Measurements from ENCODE around the gene STRIP1.

STRIP1 gene

DNA sequence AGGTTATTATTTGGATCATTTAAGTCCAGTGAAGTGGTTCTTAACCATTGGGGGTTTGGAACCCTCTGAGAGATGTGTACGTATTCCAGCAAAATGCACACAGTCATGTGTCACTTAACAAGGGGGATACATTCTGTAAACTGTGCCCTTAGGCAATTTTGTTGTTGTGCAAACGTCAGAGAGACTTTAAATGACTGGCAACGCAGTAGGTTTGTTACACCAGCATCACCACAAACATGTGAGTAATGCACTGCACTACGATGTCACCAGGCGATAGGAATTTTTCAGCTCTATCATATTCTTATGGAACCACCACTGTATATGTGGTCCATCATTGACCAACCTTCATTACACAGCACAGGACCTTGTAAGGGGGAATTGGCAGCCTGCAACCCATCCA is 37.9 kb upstream of the STRIP1 start:
- Histone ChIP-seq H3K9me3 (ENCODE audit: control insufficient read depth, insufficient read depth, low read depth, low read length) (no peaks in the 10 kb centered on the region), H3K4me3 (ENCODE audit: low read depth, low read length) (no peak overlapping the region), H3K9ac (ENCODE audit: low read length) (no peak overlapping the region), H3K27ac (ENCODE audit: low read depth, low read length) (no peak overlapping the region), H3K36me3 (ENCODE audit: control insufficient read depth, insufficient read depth, low read length) (peaks cover 13% of the 10 kb centered on the region), H3K27me3 (ENCODE audit: control insufficient read depth, insufficient read depth, low read length) (no peaks in the 10 kb centered on the region), H3K4me1 (ENCODE audit: control insufficient read depth, insufficient read depth, low read length) (peaks cover 4% of the 10 kb centered on the region; the same call in 1 of the 2 replicates)

- Histone ChIP-seq H3K36me3 (ENCODE audit: control insufficient read depth, insufficient read depth, low read length) (peaks cover 11% of the 10 kb centered on the region), H3K4me1 (ENCODE audit: control insufficient read depth, insufficient read depth, low read length) (peaks cover 8% of the 10 kb centered on the region), H3K27ac (ENCODE audit: low read depth, low read length) (no peak overlapping the region), H3K9ac (ENCODE audit: low read length) (no peak overlapping the region), H3K27me3 (ENCODE audit: control insufficient read depth, insufficient read depth, low read length) (no peaks in the 10 kb centered on the region), H3K4me3 (ENCODE audit: low read depth, low read length) (no peak overlapping the region), H3K9me3 (ENCODE audit: control insufficient read depth, insufficient read depth, low read depth, low read length) (no peaks in the 10 kb centered on the region)
These were observed 37.1 kb upstream of the STRIP1 start for GRCh38 chr1:109997204-109997866.

- Histone ChIP-seq H3K4me1 (ENCODE audit: control insufficient read depth, insufficient read depth, low read length) (peaks cover 13% of the 10 kb centered on the region), H3K36me3 (ENCODE audit: control insufficient read depth, insufficient read depth, low read length) (peaks cover 11% of the 10 kb centered on the region), H3K9me3 (ENCODE audit: control insufficient read depth, insufficient read depth, low read depth, low read length) (no peaks in the 10 kb centered on the region), H3K4me3 (ENCODE audit: low read depth, low read length) (no peak overlapping the region), H3K27me3 (ENCODE audit: control insufficient read depth, insufficient read depth, low read length) (no peaks in the 10 kb centered on the region), H3K27ac (ENCODE audit: low read depth, low read length) (no peak overlapping the region), H3K9ac (ENCODE audit: low read length) (no peak overlapping the region)
These were observed 36.6 kb upstream of the STRIP1 start for GRCh38 chr1:109997867-109998229.

DNA sequence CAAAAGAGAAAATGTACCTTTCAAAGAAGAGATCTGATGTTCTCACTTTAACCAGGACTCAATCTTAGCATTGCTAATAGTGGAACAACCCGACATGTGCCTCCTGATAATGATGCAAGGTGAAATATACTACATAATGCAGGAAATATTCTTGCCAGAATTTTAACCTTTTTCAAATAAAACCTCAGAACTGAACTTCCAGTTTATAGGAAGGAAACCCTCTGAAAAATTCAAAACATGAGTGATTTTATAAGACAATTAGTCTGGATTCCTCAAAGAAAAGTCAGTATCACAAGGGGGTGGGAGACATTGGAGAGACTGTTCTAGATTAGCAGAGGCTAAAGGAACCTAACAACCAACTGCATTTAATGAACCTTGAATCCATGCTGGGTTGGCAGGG is 31.7 kb upstream of the STRIP1 start:
- no peaks in the 10 kb centered on the region for H3K9me3 ChIP-seq (ENCODE audit: control insufficient read depth, insufficient read depth, low read depth, low read length)
- H3K36me3 ChIP-seq (ENCODE audit: control insufficient read depth, insufficient read depth, low read length) = no peaks in the 10 kb centered on the region
- H3K27me3 ChIP-seq (ENCODE audit: control insufficient read depth, insufficient read depth, low read length) = no peaks in the 10 kb centered on the region
- H3K9ac ChIP-seq (ENCODE audit: low read length) = no peak overlapping the region
- H3K4me3 ChIP-seq (ENCODE audit: low read depth, low read length) = no peak overlapping the region
- H3K27ac ChIP-seq (ENCODE audit: low read depth, low read length) = peak overlapping the region; percentile 23; the same call in 1 of the 2 replicates
- peaks cover 56% of the 10 kb centered on the region for H3K4me1 ChIP-seq (ENCODE audit: control insufficient read depth, insufficient read depth, low read length)

GRCh38 chr1:110003747-110004428 is 30.5 kb upstream of the STRIP1 start:
- H3K4me3 ChIP-seq (ENCODE audit: low read depth, low read length) = peak overlapping the region; percentile 38

GRCh38 chr1:110004583-110004982 is 29.8 kb upstream of the STRIP1 start:
- H3K27me3 ChIP-seq (ENCODE audit: control insufficient read depth, insufficient read depth, low read length) = no peaks in the 10 kb centered on the region
- H3K36me3 ChIP-seq (ENCODE audit: control insufficient read depth, insufficient read depth, low read length) = peaks cover 7% of the 10 kb centered on the region
- H3K9me3 ChIP-seq (ENCODE audit: control insufficient read depth, insufficient read depth, low read depth, low read length) = no peaks in the 10 kb centered on the region
- H3K9ac ChIP-seq (ENCODE audit: low read length) = peak overlapping the region; percentile 63
- H3K27ac ChIP-seq (ENCODE audit: low read depth, low read length) = peak overlapping the region; percentile 78
- H3K4me3 ChIP-seq (ENCODE audit: low read depth, low read length) = peak overlapping the region; percentile 38
- peaks cover 56% of the 10 kb centered on the region for H3K4me1 ChIP-seq (ENCODE audit: control insufficient read depth, insufficient read depth, low read length)

More at GRCh38 chr1:110003747-110004428, 30.5 kb upstream of the STRIP1 start:
- H3K9ac ChIP-seq (ENCODE audit: low read length) = peak overlapping the region; percentile 63
- peaks cover under 1% of the 10 kb centered on the region for H3K36me3 ChIP-seq (ENCODE audit: control insufficient read depth, insufficient read depth, low read length)
- no peaks in the 10 kb centered on the region for H3K27me3 ChIP-seq (ENCODE audit: control insufficient read depth, insufficient read depth, low read length)
- peak overlapping the region; percentile 78 for H3K27ac ChIP-seq (ENCODE audit: low read depth, low read length)
- peaks cover 56% of the 10 kb centered on the region for H3K4me1 ChIP-seq (ENCODE audit: control insufficient read depth, insufficient read depth, low read length)
- H3K9me3 ChIP-seq (ENCODE audit: control insufficient read depth, insufficient read depth, low read depth, low read length) = no peaks in the 10 kb centered on the region

GRCh38 chr1:110005971-110006370 is 28.5 kb upstream of the STRIP1 start:
- Histone ChIP-seq H3K4me3 (ENCODE audit: low read depth, low read length) (no peak overlapping the region), H3K9ac (ENCODE audit: low read length) (no peak overlapping the region), H3K36me3 (ENCODE audit: control insufficient read depth, insufficient read depth, low read length) (peaks cover 21% of the 10 kb centered on the region), H3K4me1 (ENCODE audit: control insufficient read depth, insufficient read depth, low read length) (peaks cover 56% of the 10 kb centered on the region), H3K27ac (ENCODE audit: low read depth, low read length) (no peak overlapping the region), H3K9me3 (ENCODE audit: control insufficient read depth, insufficient read depth, low read depth, low read length) (no peaks in the 10 kb centered on the region), H3K27me3 (ENCODE audit: control insufficient read depth, insufficient read depth, low read length) (no peaks in the 10 kb centered on the region)

DNA sequence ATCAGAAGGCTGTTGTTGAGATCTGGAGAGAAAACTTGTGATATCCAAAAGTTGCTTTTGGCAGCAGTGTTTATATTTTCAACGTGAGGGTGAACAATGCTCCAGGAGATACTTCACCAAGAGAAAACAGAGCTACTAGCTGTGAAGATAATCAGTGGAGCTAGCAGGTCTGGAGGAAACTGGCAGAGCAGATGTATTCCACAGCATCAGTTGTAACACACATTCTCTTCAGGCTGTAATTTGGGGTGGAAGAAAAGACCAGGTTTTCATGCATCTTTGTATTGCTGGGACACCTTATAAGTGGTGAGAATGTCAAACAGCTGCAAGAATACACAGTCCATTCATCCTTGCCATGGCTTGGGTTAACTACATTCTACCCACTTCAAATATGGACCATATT is 27.9 kb upstream of the STRIP1 start:
- Histone ChIP-seq H3K27me3 (ENCODE audit: control insufficient read depth, insufficient read depth, low read length) (no peaks in the 10 kb centered on the region), H3K9me3 (ENCODE audit: control insufficient read depth, insufficient read depth, low read depth, low read length) (no peaks in the 10 kb centered on the region), H3K36me3 (ENCODE audit: control insufficient read depth, insufficient read depth, low read length) (peaks cover 27% of the 10 kb centered on the region), H3K27ac (ENCODE audit: low read depth, low read length) (no peak overlapping the region), H3K9ac (ENCODE audit: low read length) (no peak overlapping the region), H3K4me3 (ENCODE audit: low read depth, low read length) (no peak overlapping the region), H3K4me1 (ENCODE audit: control insufficient read depth, insufficient read depth, low read length) (peaks cover 56% of the 10 kb centered on the region)

DNA sequence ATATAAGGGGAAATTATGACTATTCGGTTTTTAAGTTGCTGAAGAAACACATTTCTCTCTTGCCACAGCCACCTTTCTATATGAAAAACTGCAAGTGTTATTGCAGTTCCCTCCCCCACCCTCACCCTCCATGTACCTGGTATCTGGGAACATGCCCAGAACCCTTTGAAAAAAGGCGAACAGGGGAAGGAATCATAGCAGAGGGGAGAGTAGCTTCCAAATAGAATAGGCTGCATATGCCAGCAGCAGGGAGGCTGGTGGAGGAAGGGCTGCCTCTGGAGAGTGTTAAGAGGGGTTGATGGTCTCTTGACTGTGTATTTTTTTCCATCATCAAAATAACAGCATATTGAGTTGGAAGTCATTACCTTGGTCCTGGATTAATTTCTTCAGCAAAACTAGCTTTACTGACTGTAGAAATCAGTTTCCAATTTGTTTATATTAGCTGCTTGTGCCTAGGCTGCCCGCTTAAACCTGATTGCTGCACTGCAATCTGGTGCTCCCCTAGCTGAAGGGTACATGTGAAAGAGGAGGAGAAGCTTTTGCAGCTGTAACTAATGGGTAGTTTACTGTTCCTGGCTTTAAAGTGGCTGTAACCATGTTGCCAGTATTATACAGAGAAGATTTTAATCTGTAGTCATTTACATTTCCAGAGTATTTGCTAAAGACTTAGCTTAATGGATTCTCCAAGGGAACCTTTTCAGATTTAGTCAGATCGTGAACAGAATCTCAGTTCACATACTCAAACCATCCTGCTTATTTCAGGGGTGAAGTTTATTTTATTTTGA is 27.2 kb upstream of the STRIP1 start:
- H3K27me3 ChIP-seq (ENCODE audit: control insufficient read depth, insufficient read depth, low read length) = no peaks in the 10 kb centered on the region
- no peak overlapping the region; the same call in 1 of the 2 replicates for H3K27ac ChIP-seq (ENCODE audit: low read depth, low read length)
- peaks cover 53% of the 10 kb centered on the region for H3K4me1 ChIP-seq (ENCODE audit: control insufficient read depth, insufficient read depth, low read length)
- H3K9ac ChIP-seq (ENCODE audit: low read length) = no peak overlapping the region
- no peak overlapping the region for H3K4me3 ChIP-seq (ENCODE audit: low read depth, low read length)
- H3K9me3 ChIP-seq (ENCODE audit: control insufficient read depth, insufficient read depth, low read depth, low read length) = no peaks in the 10 kb centered on the region
- peaks cover 34% of the 10 kb centered on the region for H3K36me3 ChIP-seq (ENCODE audit: control insufficient read depth, insufficient read depth, low read length)

DNA sequence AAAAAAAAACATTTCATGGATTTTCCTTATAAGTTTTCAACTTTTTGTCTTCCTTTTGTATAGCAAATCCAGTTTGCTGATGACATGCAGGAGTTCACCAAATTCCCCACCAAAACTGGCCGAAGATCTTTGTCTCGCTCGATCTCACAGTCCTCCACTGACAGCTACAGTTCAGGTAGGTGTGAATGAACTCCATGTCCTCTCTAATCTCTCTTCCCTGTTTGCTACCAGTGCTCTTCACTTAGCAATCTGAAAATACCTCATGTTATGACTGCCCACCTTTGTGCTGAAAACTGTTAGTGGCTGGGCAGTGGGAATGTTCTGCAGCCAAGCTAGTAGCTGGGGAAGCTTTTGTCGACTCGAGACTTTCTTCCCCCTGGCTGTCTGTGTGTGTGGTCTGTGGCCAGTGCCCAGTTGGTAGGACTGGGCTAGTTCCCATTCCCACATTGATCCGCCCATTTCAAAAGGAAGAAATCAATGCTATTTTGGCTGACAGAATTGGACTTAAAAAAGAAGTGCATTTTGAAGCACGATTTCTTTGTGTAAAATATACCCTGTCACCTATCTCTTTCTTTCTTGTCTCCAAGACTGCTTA is 25.4 kb upstream of the STRIP1 start:
- peaks cover 49% of the 10 kb centered on the region for H3K36me3 ChIP-seq (ENCODE audit: control insufficient read depth, insufficient read depth, low read length)
- H3K4me3 ChIP-seq (ENCODE audit: low read depth, low read length) = no peak overlapping the region
- H3K27ac ChIP-seq (ENCODE audit: low read depth, low read length) = no peak overlapping the region
- H3K27me3 ChIP-seq (ENCODE audit: control insufficient read depth, insufficient read depth, low read length) = no peaks in the 10 kb centered on the region
- no peaks in the 10 kb centered on the region for H3K9me3 ChIP-seq (ENCODE audit: control insufficient read depth, insufficient read depth, low read depth, low read length)
- no peak overlapping the region for H3K9ac ChIP-seq (ENCODE audit: low read length)
- peaks cover 36% of the 10 kb centered on the region for H3K4me1 ChIP-seq (ENCODE audit: control insufficient read depth, insufficient read depth, low read length)
